Endothelial cell of umbilical vein (primary cell): Measurements from ENCODE around the gene CELSR1. TPM values are rescaled to one million over a fixed set of nuclear protein-coding genes. Genes with fewer than 3 reads are reported as not detected.

ENCODE experiments used
- BruUV-seq: library from RNA; stranded (reverse); fragments of 400-500 nt; replicated peaks from 2 replicates; lab custom pipeline; 2021; lab: Mats Ljungman, UMichigan
- CTCF ChIA-PET: fragments of 300-600, 350-600 bp; sonication (Branson Sonifier 250); formaldehyde crosslinking; loops from one replicate; lab custom pipeline; 2021; ENCODE audit warnings: antibody characterized with exemption, inconsistent platforms; lab: Charles Lee
- POLR2A ChIA-PET: fragments of 300-600, 350-600 bp; sonication (Branson Sonifier 250); formaldehyde crosslinking; loops from one replicate; lab custom pipeline; 2021; ENCODE audit warnings: antibody characterized with exemption, inconsistent platforms; lab: Charles Lee
- DNase-seq: peaks from one replicate; pipeline ENCODE4 v3.0.0-alpha.2; 2011; ENCODE audit warnings: low read depth, low spot score
- FAIRE-seq: peaks from 2 replicates; lab custom pipeline; 2011; peaks lifted over from hg19 to GRCh38; lab: Jason Lieb, UNC
- H2AFZ ChIP-seq: 2 replicates; pipeline ENCODE4 v1.6.0; 2012; ENCODE audit warnings: low read depth, low read length, control low read depth, inconsistent platforms
- H3K27ac ChIP-seq: 2 replicates; pipeline ENCODE4 v1.5.1; 2011; ENCODE audit warnings: low read depth, mild to moderate bottlenecking, control low read depth, low read length, moderate library complexity; ENCODE audit not compliant: insufficient read depth
- H3K27me3 ChIP-seq, 2 experiments: 2 replicates each; pipeline versions ENCODE4 v1.6.0 to v1.6.1; 2011; ENCODE audit warnings: low read length in 2 of 2, mixed read lengths in 1 of 2; ENCODE audit not compliant: control insufficient read depth in 2 of 2, insufficient read depth in 2 of 2
- H3K36me3 ChIP-seq, 2 experiments: 2 replicates in 1 of 2; 3 replicates in 1 of 2; pipeline ENCODE4 v1.5.1; 2011; ENCODE audit warnings: low read length in 2 of 2, mild to moderate bottlenecking in 1 of 2, moderate library complexity in 1 of 2; ENCODE audit not compliant: control insufficient read depth in 2 of 2, insufficient read depth in 2 of 2; ENCODE audit errors: extremely low read depth in 1 of 2
- H3K4me1 ChIP-seq: 3 replicates; pipeline ENCODE4 v1.5.1; 2011; ENCODE audit warnings: mild to moderate bottlenecking, low read length; ENCODE audit not compliant: control insufficient read depth, insufficient read depth; ENCODE audit errors: extremely low read depth
- H3K4me2 ChIP-seq: 2 replicates; pipeline ENCODE4 v1.6.1; 2011; ENCODE audit warnings: low read length, control low read depth, mixed read lengths; ENCODE audit not compliant: insufficient read depth
- H3K4me3 ChIP-seq, 3 experiments: fragments of 200-600 bp in 1 of 3; sonication (generic), shearing (Covaris generic) in 1 of 3; replicated peaks in 1 of 3; 2 replicates each; pipeline ENCODE4 v1.5.1; 2011 to 2016; ENCODE audit warnings: control low read depth in 3 of 3, low read length in 3 of 3, mild to moderate bottlenecking in 2 of 3, inconsistent platforms in 1 of 3, low read depth in 1 of 3, moderate library complexity in 1 of 3; ENCODE audit not compliant: insufficient read depth in 1 of 3
- H3K79me2 ChIP-seq: 2 replicates; pipeline ENCODE4 v1.6.0; 2012; ENCODE audit warnings: low read length, inconsistent platforms; ENCODE audit not compliant: control insufficient read depth, insufficient read depth
- H3K9ac ChIP-seq: replicated peaks from 2 replicates; pipeline ENCODE3; 2011; ENCODE audit warnings: low read length, control low read depth; ENCODE audit not compliant: insufficient read depth; ENCODE audit errors: extremely low read depth
- H3K9me1 ChIP-seq: replicated peaks from 3 replicates; pipeline ENCODE4 v1.6.0; 2011; ENCODE audit warnings: mild to moderate bottlenecking, low read length; ENCODE audit not compliant: control insufficient read depth, insufficient read depth; ENCODE audit errors: extremely low read depth
- H3K9me3 ChIP-seq: replicated peaks from 2 replicates; pipeline ENCODE4 v1.5.1; 2012; ENCODE audit warnings: low read length, inconsistent platforms; ENCODE audit not compliant: control insufficient read depth, insufficient read depth
- H4K20me1 ChIP-seq: replicated peaks from 2 replicates; pipeline ENCODE3; 2011; ENCODE audit warnings: mild to moderate bottlenecking, low read length; ENCODE audit not compliant: control insufficient read depth, insufficient read depth; ENCODE audit errors: extremely low read depth
- EZH2 ChIP-seq: IDR thresholded peaks from 2 replicates; pipeline ENCODE4 v1.6.1; 2012; ENCODE audit warnings: borderline replicate concordance, low read depth, mild to moderate bottlenecking, moderate library complexity, low read length, inconsistent platforms; ENCODE audit not compliant: severe bottlenecking
- FOS ChIP-seq: IDR thresholded peaks from 2 replicates; pipeline ENCODE4 v1.6.1; 2011; ENCODE audit warnings: mild to moderate bottlenecking, low read length, moderate library complexity, borderline replicate concordance; ENCODE audit not compliant: insufficient read depth
- GATA2 ChIP-seq: IDR thresholded peaks from 2 replicates; pipeline ENCODE4 v1.7.0; 2011; ENCODE audit warnings: low read depth, mild to moderate bottlenecking, moderate library complexity, mixed read lengths, low read length; ENCODE audit not compliant: insufficient read length, insufficient read depth
- JUN ChIP-seq: IDR thresholded peaks from 2 replicates; pipeline ENCODE4 v1.6.1; 2011; ENCODE audit warnings: borderline replicate concordance, low read depth; ENCODE audit not compliant: insufficient read length, insufficient read depth
- MAX ChIP-seq: IDR thresholded peaks from 2 replicates; pipeline ENCODE4 v1.6.1; 2011; ENCODE audit not compliant: insufficient read depth, insufficient read length
- MYC ChIP-seq: IDR thresholded peaks from one replicate; pipeline ENCODE4 v1.6.1; 2011; ENCODE audit warnings: mild to moderate bottlenecking, low read depth, low read length
- POLR2A ChIP-seq: IDR thresholded peaks from 2 replicates; pipeline ENCODE4 v1.6.1; 2012; ENCODE audit warnings: low read depth, mild to moderate bottlenecking, control low read depth, low read length
- POLR2AphosphoS5 ChIP-seq: IDR thresholded peaks from 2 replicates; pipeline ENCODE4 v1.6.1; 2012; ENCODE audit warnings: low read depth, mild to moderate bottlenecking, control low read depth, low read length, moderate library complexity; ENCODE audit not compliant: insufficient read depth
- dilution Hi-C: fragments of 300-500 bp; cut with MboI; formaldehyde crosslinking; loops from one replicate; pipeline ENCODE4 v1.15.0; 2019; ENCODE audit warnings: low sequenced_read_pairs; ENCODE audit not compliant: extremely low pct_ligation_motif_present
- intact Hi-C: fragments of 100-400 bp; cut with micrococcal nuclease; formaldehyde crosslinking; loops from one replicate; pipeline ENCODE4 v1.10.0; 2022
- polyA plus RNA-seq, 4 experiments: library from polyadenylated mRNA; depleted of rRNA in 3 of 4; stranded (reverse) in 3 of 4; unstranded in 1 of 4; fragments of >200 nt; gene quantifications; 2 replicates each; pipeline versions ENCODE4 v1.2.1 to v1.2.3, GENCODE V29; 2011 to 2012; ENCODE audit warnings: missing spikeins in 1 of 4
- total RNA-seq: library from RNA; stranded (reverse); gene quantifications from 2 replicates; pipeline ENCODE4 v1.2.3, GENCODE V29; 2021
- TF ChIP-seq, protein P1 (sequence below), 2 donors: IDR thresholded peaks; 1 replicate in 1 of 2; 2 replicates in 1 of 2; pipeline ENCODE4 v1.5.1; 2011; ENCODE audit warnings: low read length in 2 of 2, mild to moderate bottlenecking in 2 of 2, moderate library complexity in 2 of 2, control low read depth in 1 of 2, inconsistent platforms in 1 of 2, low read depth in 1 of 2; ENCODE audit not compliant: insufficient read depth in 1 of 2; ENCODE audit errors: extremely low read depth in 1 of 2

The CELSR1 gene
- total and polyA plus RNA-seq, 2 donors (not counting 3 experiments of a cell fraction or from before 2014, with no cell fraction given), result 3.7 to 5.4 TPM

DNA sequence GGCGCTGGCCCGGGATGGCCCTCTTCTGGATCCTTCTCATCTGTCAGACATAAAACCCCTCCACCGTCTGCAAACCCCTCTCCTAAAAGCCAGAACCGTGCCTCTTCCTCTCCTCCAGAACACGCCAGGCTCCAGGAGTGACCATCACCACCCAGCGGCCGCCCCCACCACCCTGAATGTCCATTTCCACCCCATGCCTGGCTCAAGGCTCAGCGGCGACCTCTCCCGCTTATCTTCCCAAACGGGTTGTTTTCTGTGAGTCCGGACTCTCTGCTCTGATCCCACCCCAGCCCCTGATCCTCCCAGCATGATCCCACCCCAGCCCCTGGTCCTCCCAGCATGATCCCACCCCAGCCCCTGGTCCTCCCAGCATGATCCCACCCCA, 37.6 kb downstream of the CELSR1 start:
- POLR2A ChIA-PET, result no interaction called here
- CTCF ChIA-PET, result no interaction called here
- Histone ChIP-seq H3K9me1 (no peaks in the 10 kb centered on the region), H4K20me1 (no peaks in the 10 kb centered on the region), H3K4me1 (peaks cover 4% of the 10 kb centered on the region), H3K27me3 (no peaks in the 10 kb centered on the region), H3K9me3 (no peaks in the 10 kb centered on the region), H3K4me2 (no peak overlapping the region), H3K27ac (no peak overlapping the region), H3K4me3 (no peak overlapping the region), H2AFZ (no peak overlapping the region), H3K9ac (no peak overlapping the region), H3K79me2 (no peaks in the 10 kb centered on the region), H3K36me3 (no peaks in the 10 kb centered on the region)
- intact Hi-C loops (no loop called here), dilution Hi-C loops (no loop called here)
- FAIRE-seq, result no peak
- no peak for DNase-seq
- no TSS peak for BruUV-seq
- TF ChIP-seq FOS (no peak), JUN (no peak), POLR2AphosphoS5 (no peak), EZH2 (no peak), MAX (no peak), MYC (no peak), GATA2 (no peak), POLR2A (no peak)
- TF ChIP-seq, protein P1, sequence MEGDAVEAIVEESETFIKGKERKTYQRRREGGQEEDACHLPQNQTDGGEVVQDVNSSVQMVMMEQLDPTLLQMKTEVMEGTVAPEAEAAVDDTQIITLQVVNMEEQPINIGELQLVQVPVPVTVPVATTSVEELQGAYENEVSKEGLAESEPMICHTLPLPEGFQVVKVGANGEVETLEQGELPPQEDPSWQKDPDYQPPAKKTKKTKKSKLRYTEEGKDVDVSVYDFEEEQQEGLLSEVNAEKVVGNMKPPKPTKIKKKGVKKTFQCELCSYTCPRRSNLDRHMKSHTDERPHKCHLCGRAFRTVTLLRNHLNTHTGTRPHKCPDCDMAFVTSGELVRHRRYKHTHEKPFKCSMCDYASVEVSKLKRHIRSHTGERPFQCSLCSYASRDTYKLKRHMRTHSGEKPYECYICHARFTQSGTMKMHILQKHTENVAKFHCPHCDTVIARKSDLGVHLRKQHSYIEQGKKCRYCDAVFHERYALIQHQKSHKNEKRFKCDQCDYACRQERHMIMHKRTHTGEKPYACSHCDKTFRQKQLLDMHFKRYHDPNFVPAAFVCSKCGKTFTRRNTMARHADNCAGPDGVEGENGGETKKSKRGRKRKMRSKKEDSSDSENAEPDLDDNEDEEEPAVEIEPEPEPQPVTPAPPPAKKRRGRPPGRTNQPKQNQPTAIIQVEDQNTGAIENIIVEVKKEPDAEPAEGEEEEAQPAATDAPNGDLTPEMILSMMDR (IDR thresholded peaks at IDR 0.05; ENCODE audit: extremely low read depth in 1 of 2, insufficient read depth in 1 of 2, low read depth in 1 of 2, low read length in 2 of 2), result no peak
